Nephron (organoid): ENCODE measurements around the gene EFCAB9.
"Not testable (repeated sequence)": the region's sequence is repeated elsewhere in the genome, so short reads cannot be mapped to it uniquely, and the experiment has no call there.

Experiments used
- H3K27ac Mint-ChIP-seq, 3 experiments: 2 replicates each; pipeline ENCODE4 v1.8.0; 2020; ENCODE audit warnings: mixed read lengths in 3 of 3, mild to moderate bottlenecking in 2 of 3, moderate library complexity in 1 of 3
- H3K27me3 Mint-ChIP-seq: 2 replicates; pipeline ENCODE4 v1.8.0; 2021; ENCODE audit warnings: low read depth, mild to moderate bottlenecking, moderate library complexity, mixed read lengths
- H3K36me3 Mint-ChIP-seq: 2 replicates; pipeline ENCODE4 v1.8.0; 2020; ENCODE audit warnings: low read depth, mixed read lengths
- H3K4me1 Mint-ChIP-seq: 2 replicates; pipeline ENCODE4 v1.8.0; 2020; ENCODE audit warnings: mixed read lengths
- H3K4me3 Mint-ChIP-seq, 3 experiments: 2 replicates each; pipeline ENCODE4 v1.8.0; 2020; ENCODE audit warnings: mild to moderate bottlenecking in 3 of 3, mixed read lengths in 3 of 3, moderate library complexity in 2 of 3
- H3K9me3 Mint-ChIP-seq: 2 replicates; pipeline ENCODE4 v1.8.0; 2020; ENCODE audit warnings: mixed read lengths
- CTCF ChIP-seq, 3 experiments: fragments of 200-600 bp; sonication (generic); IDR thresholded peaks; one replicate each; pipeline ENCODE4 v1.5.0; 2021; ENCODE audit warnings: antibody characterized with exemption in 3 of 3; ENCODE audit not compliant: unreplicated experiment in 3 of 3

Gene EFCAB9

GRCh38 chr5:172153695-172154094 is 40.3 kb upstream of the EFCAB9 start:
- no peak overlapping the region for H3K4me3 Mint-ChIP-seq

GRCh38 chr5:172155101-172155500 is 38.9 kb upstream of the EFCAB9 start:
- not testable (repeated sequence) for H3K9me3 Mint-ChIP-seq, H3K4me1 Mint-ChIP-seq, H3K4me3 Mint-ChIP-seq, H3K27me3 Mint-ChIP-seq, H3K27ac Mint-ChIP-seq
- H3K36me3 Mint-ChIP-seq = peaks cover 20% of the 10 kb centered on the region

More at GRCh38 chr5:172153695-172154094, 40.3 kb upstream of the EFCAB9 start:
- Mint-ChIP-seq H3K27ac (no peak overlapping the region), H3K36me3 (peaks cover 20% of the 10 kb centered on the region), H3K9me3 (no peaks in the 10 kb centered on the region), H3K27me3 (no peaks in the 10 kb centered on the region), H3K4me1 (no peaks in the 10 kb centered on the region)
- TF ChIP-seq CTCF (IDR thresholded peaks at IDR 0.05; ENCODE audit: unreplicated experiment in 3 of 3) = no peak

- Mint-ChIP-seq H3K36me3 (peaks cover 20% of the 10 kb centered on the region), H3K27ac (peak overlapping the region in 1 of 3 experiments; percentile 13), H3K4me1 (no peaks in the 10 kb centered on the region), H3K9me3 (no peaks in the 10 kb centered on the region), H3K27me3 (no peaks in the 10 kb centered on the region), H3K4me3 (no peak overlapping the region)
- TF ChIP-seq CTCF (IDR thresholded peaks at IDR 0.05; ENCODE audit: unreplicated experiment in 3 of 3) = no peak
Measured at GRCh38 chr5:172156541-172156994, 37.4 kb upstream of the EFCAB9 start.

- no peak for TF ChIP-seq CTCF (IDR thresholded peaks at IDR 0.05; ENCODE audit: unreplicated experiment in 3 of 3)
- Mint-ChIP-seq H3K4me1 (peaks cover 15% of the 10 kb centered on the region), H3K36me3 (peaks cover 15% of the 10 kb centered on the region), H3K27ac (no peak overlapping the region), H3K27me3 (no peaks in the 10 kb centered on the region), H3K4me3 (no peak overlapping the region), H3K9me3 (no peaks in the 10 kb centered on the region)
Measured at GRCh38 chr5:172159016-172159415, 35.0 kb upstream of the EFCAB9 start.

- Mint-ChIP-seq H3K4me3 (no peak overlapping the region), H3K27ac (no peak overlapping the region), H3K9me3 (no peaks in the 10 kb centered on the region), H3K36me3 (peaks cover 9% of the 10 kb centered on the region), H3K4me1 (peaks cover 25% of the 10 kb centered on the region), H3K27me3 (no peaks in the 10 kb centered on the region)
- TF ChIP-seq CTCF (IDR thresholded peaks at IDR 0.05; ENCODE audit: unreplicated experiment in 3 of 3) = no peak
Measured at GRCh38 chr5:172160506-172160905, 33.5 kb upstream of the EFCAB9 start.

- peak in 2 of 3 experiments; percentile 16 to 26 for TF ChIP-seq CTCF (IDR thresholded peaks at IDR 0.05; ENCODE audit: unreplicated experiment in 3 of 3)
- Mint-ChIP-seq H3K9me3 (no peaks in the 10 kb centered on the region), H3K27ac (peak overlapping the region; percentile 0 to 10 (median 4)), H3K27me3 (no peaks in the 10 kb centered on the region), H3K4me3 (no peak overlapping the region), H3K4me1 (peaks cover 38% of the 10 kb centered on the region), H3K36me3 (peaks cover 3% of the 10 kb centered on the region)
Measured at GRCh38 chr5:172162323-172162986, 31.5 kb upstream of the EFCAB9 start.
